WI38 (cell line): ENCODE results near the gene HK2.

ENCODE experiments used
- H3K4me3 ChIP-seq: 2 replicates; pipeline ENCODE4 v1.5.1; 2011; ENCODE audit warnings: low read depth, mild to moderate bottlenecking, control low read depth, low read length
- TF ChIP-seq, protein P1 (sequence below): IDR thresholded peaks from 2 replicates; pipeline ENCODE4 v1.5.1; 2012; ENCODE audit warnings: low read depth, mild to moderate bottlenecking, control low read depth, low read length

Gene HK2

DNA sequence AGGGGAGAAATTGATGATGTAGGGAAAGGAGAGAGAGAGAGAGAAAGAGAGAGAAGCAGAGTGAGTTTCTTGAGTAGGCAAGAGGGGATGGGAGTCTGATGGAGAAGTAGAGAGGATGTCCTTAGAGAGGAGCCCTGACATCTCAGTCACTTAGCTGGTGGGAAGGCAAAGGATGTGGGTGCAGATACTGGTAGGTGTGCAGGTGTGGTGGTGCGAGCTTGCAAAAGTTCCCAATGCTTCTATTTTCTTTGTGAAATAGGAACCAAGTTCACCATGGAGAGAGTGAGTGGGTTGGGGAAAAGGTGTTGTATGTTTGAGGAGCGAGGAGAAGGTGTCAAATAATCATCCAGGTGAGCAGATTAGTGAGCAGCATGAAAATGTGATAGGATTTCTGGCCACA lies 98.0 kb downstream of the HK2 start:
- TF ChIP-seq, protein P1, sequence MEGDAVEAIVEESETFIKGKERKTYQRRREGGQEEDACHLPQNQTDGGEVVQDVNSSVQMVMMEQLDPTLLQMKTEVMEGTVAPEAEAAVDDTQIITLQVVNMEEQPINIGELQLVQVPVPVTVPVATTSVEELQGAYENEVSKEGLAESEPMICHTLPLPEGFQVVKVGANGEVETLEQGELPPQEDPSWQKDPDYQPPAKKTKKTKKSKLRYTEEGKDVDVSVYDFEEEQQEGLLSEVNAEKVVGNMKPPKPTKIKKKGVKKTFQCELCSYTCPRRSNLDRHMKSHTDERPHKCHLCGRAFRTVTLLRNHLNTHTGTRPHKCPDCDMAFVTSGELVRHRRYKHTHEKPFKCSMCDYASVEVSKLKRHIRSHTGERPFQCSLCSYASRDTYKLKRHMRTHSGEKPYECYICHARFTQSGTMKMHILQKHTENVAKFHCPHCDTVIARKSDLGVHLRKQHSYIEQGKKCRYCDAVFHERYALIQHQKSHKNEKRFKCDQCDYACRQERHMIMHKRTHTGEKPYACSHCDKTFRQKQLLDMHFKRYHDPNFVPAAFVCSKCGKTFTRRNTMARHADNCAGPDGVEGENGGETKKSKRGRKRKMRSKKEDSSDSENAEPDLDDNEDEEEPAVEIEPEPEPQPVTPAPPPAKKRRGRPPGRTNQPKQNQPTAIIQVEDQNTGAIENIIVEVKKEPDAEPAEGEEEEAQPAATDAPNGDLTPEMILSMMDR: no peak
- H3K4me3 ChIP-seq: no peak overlapping the region

DNA sequence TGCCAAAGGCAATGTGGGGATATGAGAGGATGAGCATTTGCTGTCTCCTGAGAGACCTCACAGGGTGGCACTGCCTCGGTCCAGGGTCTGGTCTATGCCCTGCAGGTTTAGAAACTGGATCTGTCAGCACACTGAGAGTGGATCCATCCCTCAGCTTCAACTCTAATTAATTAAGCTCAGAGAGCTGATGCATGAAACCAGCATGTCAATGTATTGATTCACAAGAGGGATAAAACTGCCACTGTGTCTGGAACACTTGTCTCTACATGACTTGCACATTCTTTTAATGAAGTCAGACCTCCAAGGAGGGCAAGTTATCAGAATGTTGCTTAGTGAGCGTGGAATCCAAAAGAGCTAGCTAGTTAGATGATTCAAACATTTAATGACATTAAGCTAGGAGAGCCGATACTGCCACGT lies 102.1 kb downstream of the HK2 start:
- TF ChIP-seq, protein P1: no peak
- no peak overlapping the region for H3K4me3 ChIP-seq

DNA sequence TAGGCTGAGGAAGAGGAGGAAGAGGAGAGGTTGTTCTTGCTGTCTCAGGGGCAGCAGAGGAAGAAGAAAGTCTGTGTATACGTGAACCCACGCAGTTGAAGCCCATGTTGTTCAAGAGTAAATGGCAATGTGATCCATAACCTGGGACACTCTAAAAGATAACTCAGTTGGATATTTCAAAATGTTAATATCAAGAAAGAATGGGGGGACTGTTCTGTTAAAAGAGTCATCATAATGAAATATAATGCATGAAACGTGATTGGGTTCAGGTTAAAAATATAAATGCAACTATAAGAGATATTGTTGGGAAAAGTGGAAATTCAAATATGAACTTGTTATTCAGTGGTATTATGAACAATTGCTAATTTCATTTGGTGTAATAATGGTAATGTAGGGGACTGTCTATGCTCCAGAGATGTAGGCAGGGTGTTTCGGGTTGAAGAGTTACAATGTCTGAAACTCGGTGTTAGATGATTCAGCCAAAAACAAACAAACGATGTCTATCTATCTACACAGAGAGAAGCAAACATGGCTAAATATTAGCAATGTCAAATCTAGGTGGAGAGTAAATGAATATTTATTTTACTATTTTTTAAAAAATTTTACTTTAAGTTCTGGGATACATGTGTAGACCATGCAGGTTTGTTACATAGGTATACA lies 103.4 kb downstream of the HK2 start:
- no peak overlapping the region for H3K4me3 ChIP-seq
- TF ChIP-seq, protein P1: no peak

DNA sequence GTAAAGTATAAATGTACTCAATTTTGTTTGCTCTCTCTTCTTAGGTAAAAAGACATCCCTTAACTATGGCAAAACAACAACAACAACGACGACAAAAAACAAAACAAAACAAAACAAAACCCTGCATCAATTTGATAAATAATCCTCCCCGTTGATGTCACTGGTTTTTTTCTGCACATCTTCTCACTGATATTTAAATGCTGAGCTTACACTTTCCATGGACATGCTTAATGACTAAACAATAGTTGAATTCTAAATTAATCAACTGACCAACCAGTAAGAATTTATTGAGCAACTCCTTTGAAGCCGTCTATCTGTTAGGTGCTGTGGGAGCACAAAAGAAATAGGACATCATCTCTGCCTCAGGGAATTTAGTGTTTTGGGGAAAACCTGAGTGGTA lies 104.3 kb downstream of the HK2 start:
- TF ChIP-seq, protein P1: no peak
- H3K4me3 ChIP-seq: no peak overlapping the region

DNA sequence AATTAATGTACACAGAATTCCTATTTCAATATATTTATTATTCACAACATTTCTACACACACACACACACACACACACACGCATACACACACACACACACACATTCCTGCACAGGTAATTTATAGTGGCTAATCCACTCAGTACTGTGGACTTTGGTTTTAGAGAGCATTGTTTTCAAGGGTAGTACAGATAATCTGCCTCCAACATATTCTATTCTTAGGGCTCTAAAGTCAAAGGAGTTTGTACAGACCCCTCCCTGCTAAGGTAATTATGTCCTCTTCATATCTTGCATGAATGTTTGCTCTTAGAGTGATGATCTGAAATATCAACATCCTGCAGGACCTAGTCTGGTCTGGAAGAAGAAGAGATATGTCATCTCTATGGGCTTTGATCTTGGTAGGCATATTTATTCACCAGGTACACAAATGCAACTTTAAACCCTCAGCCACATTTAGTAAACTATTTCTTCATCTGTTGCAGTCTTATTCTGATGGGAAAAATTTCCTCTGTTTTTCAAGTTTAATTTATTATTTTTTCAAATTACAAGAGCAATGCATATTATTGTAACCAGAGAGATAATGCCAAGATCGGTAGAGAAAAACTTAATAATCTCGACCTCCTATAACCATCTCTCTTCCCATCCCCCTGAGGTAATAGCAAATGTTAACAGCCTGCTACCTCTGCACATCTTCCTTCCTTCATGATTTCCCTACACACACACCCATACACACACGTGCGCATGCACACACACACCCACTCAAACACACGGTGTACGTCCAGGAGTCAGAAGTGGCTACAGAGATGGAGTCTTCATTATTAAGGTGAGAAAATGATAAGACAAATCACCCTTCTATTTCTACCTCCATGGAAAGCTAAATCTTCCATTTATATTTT lies 106.2 kb downstream of the HK2 start:
- TF ChIP-seq, protein P1: no peak

DNA sequence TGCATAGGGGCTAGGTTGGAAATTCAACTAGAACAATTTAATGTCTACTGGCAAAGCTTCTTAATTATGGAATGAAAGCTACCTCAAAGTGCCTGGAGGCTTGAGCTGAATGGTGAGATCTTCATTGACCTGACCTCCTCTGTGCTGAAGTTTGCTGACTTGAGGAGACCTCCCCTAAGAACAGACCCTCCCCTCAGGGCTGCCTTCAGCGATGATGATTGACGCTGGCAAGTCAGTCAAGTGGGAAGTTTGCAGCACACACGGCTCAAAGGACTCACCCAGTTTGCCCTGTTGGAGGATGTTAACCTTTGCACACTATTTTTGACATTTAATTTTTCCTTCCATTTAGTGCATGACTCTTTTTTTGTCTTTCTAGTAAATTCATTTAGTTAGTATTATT lies 107.4 kb downstream of the HK2 start:
- no peak overlapping the region for H3K4me3 ChIP-seq
- TF ChIP-seq, protein P1: no peak

More for the DNA sequence above, 106.2 kb downstream of the HK2 start:
- no peak overlapping the region for H3K4me3 ChIP-seq

DNA sequence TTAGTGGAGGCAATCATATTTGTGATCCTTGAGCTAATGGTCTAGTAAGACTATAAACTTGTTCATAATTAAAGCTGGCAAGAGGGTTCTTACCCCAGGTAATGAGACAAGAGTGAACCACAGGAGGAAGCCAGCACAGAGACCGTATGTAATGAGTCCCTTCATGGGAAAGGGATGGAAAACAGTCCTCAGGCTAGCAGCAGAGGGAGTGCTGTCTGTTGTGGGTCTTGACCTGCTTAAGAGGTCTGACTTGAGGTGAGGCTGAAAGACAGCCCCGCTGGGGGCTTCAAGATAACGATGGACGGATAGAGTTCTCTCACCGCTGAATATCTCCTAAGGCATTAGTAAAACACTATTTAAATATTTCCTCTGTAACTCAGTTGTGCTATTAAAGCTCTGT lies 108.3 kb downstream of the HK2 start:
- TF ChIP-seq, protein P1: no peak
- H3K4me3 ChIP-seq: no peak overlapping the region
